Dendritic cell treated with granulocyte-macrophage colony-stimulating factor and Interleukin-4, amounts not matched to agents 40 ng/mL and 50 ng/mL, for 4 days (primary cell): ENCODE data around the gene TSHR.
A peak's percentile ranks its signal among the peaks of the same experiment; 100 is the strongest.

Experiments used
- H3K27ac Mint-ChIP-seq: one replicate; pipeline ENCODE4 v1.8.0; 2022; ENCODE audit warnings: mild to moderate bottlenecking, mixed read lengths
- H3K27me3 Mint-ChIP-seq: one replicate; pipeline ENCODE4 v1.8.0; 2022; ENCODE audit warnings: mild to moderate bottlenecking, mixed read lengths
- H3K36me3 Mint-ChIP-seq: one replicate; pipeline ENCODE4 v1.8.0; 2022; ENCODE audit warnings: low read depth, mixed read lengths
- H3K4me1 Mint-ChIP-seq: one replicate; pipeline ENCODE4 v1.8.0; 2022; ENCODE audit warnings: low read depth, mixed read lengths
- H3K4me3 Mint-ChIP-seq: one replicate; pipeline ENCODE4 v1.8.0; 2022; ENCODE audit warnings: mild to moderate bottlenecking, moderate library complexity, mixed read lengths
- H3K9me3 Mint-ChIP-seq: one replicate; pipeline ENCODE4 v1.8.0; 2022; ENCODE audit warnings: mixed read lengths
- intact Hi-C: fragments of 100-400 bp; cut with micrococcal nuclease; formaldehyde crosslinking; loops from one replicate; pipeline ENCODE4 v1.15.0; 2022

The TSHR gene

GRCh38 chr14:81161749-81162148 is 206.3 kb downstream of the TSHR start:
- intact Hi-C loops: no loop called here
- no peaks in the 10 kb centered on the region for H3K27me3 Mint-ChIP-seq
- no peak overlapping the region for H3K4me3 Mint-ChIP-seq
- H3K27ac Mint-ChIP-seq: no peak overlapping the region
- H3K36me3 Mint-ChIP-seq: no peaks in the 10 kb centered on the region
- H3K4me1 Mint-ChIP-seq: peaks cover 17% of the 10 kb centered on the region
- peaks cover 8% of the 10 kb centered on the region for H3K9me3 Mint-ChIP-seq

DNA sequence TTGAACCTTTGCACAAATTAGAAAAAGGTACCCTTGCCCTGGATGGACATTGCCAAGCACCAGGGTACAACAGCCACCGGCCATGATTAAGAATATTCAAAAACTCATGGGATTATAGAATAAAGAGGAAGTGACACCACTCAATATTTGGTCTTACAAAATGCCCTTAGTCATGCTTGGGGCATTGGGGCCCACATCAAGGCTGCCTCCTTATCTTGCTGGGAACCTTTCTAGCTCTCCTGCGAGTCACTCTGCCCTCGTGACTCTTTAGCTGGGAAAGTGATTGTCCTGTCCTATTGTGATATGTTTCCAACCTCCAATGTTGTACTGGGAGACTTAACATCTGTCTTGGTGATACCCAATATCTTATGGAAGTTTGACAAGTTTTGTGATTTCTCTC is 207.5 kb downstream of the TSHR start:
- Mint-ChIP-seq H3K4me3 (no peak overlapping the region), H3K9me3 (peaks cover 8% of the 10 kb centered on the region), H3K27me3 (no peaks in the 10 kb centered on the region), H3K4me1 (peaks cover 12% of the 10 kb centered on the region), H3K36me3 (no peaks in the 10 kb centered on the region), H3K27ac (no peak overlapping the region)
- intact Hi-C loops: no loop called here

- Mint-ChIP-seq H3K4me1 (peaks cover 23% of the 10 kb centered on the region), H3K27me3 (no peaks in the 10 kb centered on the region), H3K9me3 (peaks cover 8% of the 10 kb centered on the region), H3K36me3 (no peaks in the 10 kb centered on the region), H3K27ac (no peak overlapping the region), H3K4me3 (no peak overlapping the region)
- intact Hi-C loops: no loop called here
These were observed 208.8 kb downstream of the TSHR start for GRCh38 chr14:81164167-81164774.

DNA sequence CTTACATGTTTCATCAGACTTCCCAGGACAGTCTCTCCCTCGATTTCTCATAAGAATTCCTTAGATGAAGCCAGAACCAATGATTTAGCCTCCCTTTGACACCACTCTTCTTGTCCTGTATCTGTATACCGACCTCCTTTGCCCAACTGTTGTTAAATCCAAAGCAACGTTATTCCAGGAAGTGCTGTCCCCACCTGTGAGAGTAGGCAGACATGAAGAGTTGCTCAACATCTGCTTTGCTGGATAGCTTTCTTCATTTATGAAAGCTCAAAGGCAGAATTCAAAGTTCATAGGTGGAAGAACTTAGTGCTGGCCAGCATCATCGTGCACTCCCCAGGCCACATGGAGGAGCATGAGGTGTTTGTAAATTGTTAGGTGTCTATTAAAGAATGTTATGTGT is 209.8 kb downstream of the TSHR start:
- Mint-ChIP-seq H3K27ac (no peak overlapping the region), H3K36me3 (no peaks in the 10 kb centered on the region), H3K27me3 (no peaks in the 10 kb centered on the region), H3K9me3 (no peaks in the 10 kb centered on the region), H3K4me3 (no peak overlapping the region), H3K4me1 (peaks cover 32% of the 10 kb centered on the region)
- intact Hi-C loops: no loop called here

DNA sequence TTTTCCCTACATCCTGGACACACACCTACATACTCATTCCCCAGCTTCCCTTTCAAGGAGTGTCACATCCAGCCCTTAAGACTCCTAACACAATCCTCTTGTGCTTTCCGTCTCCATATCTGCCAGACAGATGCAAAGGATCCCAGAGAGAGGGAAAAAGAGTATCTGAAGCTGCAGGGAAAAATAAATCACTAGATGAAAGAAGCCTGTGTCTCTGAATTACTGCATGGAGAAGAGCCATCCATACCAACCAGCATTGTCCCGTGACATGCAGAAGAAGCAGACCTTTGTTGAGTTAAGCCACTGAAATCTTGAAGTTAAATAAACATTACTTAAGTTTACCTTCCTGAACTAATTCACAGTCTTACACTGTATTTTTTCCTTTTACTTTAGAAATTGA is 210.7 kb downstream of the TSHR start:
- H3K27me3 Mint-ChIP-seq: no peaks in the 10 kb centered on the region
- no peak overlapping the region for H3K4me3 Mint-ChIP-seq
- intact Hi-C loops: no loop called here
- no peak overlapping the region for H3K27ac Mint-ChIP-seq
- H3K4me1 Mint-ChIP-seq: peaks cover 42% of the 10 kb centered on the region
- no peaks in the 10 kb centered on the region for H3K9me3 Mint-ChIP-seq
- no peaks in the 10 kb centered on the region for H3K36me3 Mint-ChIP-seq

- Mint-ChIP-seq H3K36me3 (peaks cover 2% of the 10 kb centered on the region), H3K27ac (peak overlapping the region; percentile 99), H3K9me3 (no peaks in the 10 kb centered on the region), H3K4me1 (peaks cover 62% of the 10 kb centered on the region), H3K27me3 (no peaks in the 10 kb centered on the region), H3K4me3 (peak overlapping the region; percentile 83)
- intact Hi-C loops: no loop called here
These were observed 213.8 kb downstream of the TSHR start for GRCh38 chr14:81169267-81169666.

DNA sequence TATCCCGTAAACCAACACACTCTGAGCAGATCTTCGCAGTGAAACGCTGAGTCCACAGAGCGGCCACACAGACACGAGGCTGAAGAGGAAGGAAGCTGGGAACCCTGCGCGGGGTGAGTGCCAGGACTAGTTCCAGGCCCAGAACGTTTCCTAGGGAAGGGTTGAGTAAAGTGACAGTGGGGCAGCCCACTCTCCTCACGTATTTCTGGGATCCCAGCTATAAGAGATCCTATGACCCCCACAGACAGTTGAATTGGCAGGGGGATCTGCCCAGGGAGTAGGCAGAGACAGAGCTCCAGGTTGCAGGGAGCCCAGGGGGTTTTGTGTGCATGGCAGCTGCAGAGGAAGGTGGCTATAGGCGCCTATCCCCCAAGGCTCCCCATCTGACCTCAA is 214.3 kb downstream of the TSHR start:
- intact Hi-C loops: loop anchor here (1.0 to 2.0 kb wide), 3 partner anchors 51 to 215 kb away; partner anchors contain the start of genes GTF2A1 and TSHR
- Mint-ChIP-seq H3K27me3 (no peaks in the 10 kb centered on the region), H3K4me3 (peak overlapping the region; percentile 83), H3K27ac (peak overlapping the region; percentile 99), H3K4me1 (peaks cover 61% of the 10 kb centered on the region), H3K9me3 (no peaks in the 10 kb centered on the region), H3K36me3 (peaks cover 6% of the 10 kb centered on the region)

- no peaks in the 10 kb centered on the region for H3K9me3 Mint-ChIP-seq
- no peaks in the 10 kb centered on the region for H3K27me3 Mint-ChIP-seq
- peaks cover 10% of the 10 kb centered on the region for H3K36me3 Mint-ChIP-seq
- intact Hi-C loops: loop anchor here (1.0 to 2.0 kb wide), 3 partner anchors 51 to 215 kb away; partner anchors contain the start of genes GTF2A1 and TSHR
- H3K4me3 Mint-ChIP-seq: peak overlapping the region; percentile 83
- peak overlapping the region; percentile 99 for H3K27ac Mint-ChIP-seq
- peaks cover 61% of the 10 kb centered on the region for H3K4me1 Mint-ChIP-seq
These were observed 214.8 kb downstream of the TSHR start for GRCh38 chr14:81170104-81170828.

DNA sequence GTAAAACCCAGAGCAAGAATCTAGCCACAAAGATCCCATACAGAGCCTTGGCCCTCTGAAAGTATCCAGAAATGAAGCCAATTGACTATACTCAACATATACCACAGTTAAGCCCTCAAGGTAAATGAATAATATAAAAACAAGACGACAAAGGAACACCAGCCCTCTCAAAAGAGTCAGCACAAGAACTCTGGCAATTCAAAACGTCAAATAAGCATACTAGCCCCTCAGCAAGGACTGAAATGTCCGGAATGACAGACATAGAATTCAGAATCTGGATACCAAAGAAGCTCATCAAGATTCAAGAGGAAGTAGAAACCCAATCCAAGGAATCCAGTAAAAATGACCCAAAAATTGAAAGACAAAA is 215.4 kb downstream of the TSHR start:
- no peaks in the 10 kb centered on the region for H3K9me3 Mint-ChIP-seq
- intact Hi-C loops: loop anchor here (1.0 to 2.0 kb wide), 3 partner anchors 50 to 216 kb away; partner anchors contain the start of genes GTF2A1 and TSHR
- H3K27ac Mint-ChIP-seq: peak overlapping the region; percentile 99
- H3K27me3 Mint-ChIP-seq: no peaks in the 10 kb centered on the region
- H3K4me1 Mint-ChIP-seq: peaks cover 61% of the 10 kb centered on the region
- peak overlapping the region; percentile 83 for H3K4me3 Mint-ChIP-seq
- peaks cover 10% of the 10 kb centered on the region for H3K36me3 Mint-ChIP-seq

DNA sequence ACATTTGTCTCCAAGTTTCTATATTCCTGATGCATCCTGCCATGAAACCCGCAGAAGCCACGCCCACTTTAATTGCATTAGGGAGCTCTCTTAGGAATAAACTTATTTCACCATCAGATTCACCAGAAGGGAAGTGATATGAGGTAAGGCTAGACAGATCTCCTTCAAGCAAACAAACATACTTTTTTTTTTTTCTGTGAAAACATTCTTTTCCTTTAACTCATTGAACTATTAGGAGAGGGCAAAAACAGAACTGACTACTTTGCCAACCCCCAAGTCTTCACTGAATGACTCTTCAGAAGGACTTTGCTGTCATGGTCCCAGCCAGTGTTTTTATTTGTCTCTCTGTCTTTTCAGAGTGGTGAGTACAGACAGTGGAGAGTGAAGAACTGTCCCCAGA is 216.9 kb downstream of the TSHR start:
- Mint-ChIP-seq H3K27me3 (no peaks in the 10 kb centered on the region), H3K9me3 (no peaks in the 10 kb centered on the region), H3K4me3 (no peak overlapping the region), H3K27ac (peak overlapping the region; percentile 71), H3K4me1 (peaks cover 72% of the 10 kb centered on the region), H3K36me3 (peaks cover 10% of the 10 kb centered on the region)
- intact Hi-C loops: no loop called here

GRCh38 chr14:81172881-81173280 is 217.5 kb downstream of the TSHR start:
- no peak overlapping the region for H3K4me3 Mint-ChIP-seq
- H3K27me3 Mint-ChIP-seq: no peaks in the 10 kb centered on the region
- no peaks in the 10 kb centered on the region for H3K9me3 Mint-ChIP-seq
- peak overlapping the region; percentile 71 for H3K27ac Mint-ChIP-seq
- H3K4me1 Mint-ChIP-seq: peaks cover 72% of the 10 kb centered on the region
- H3K36me3 Mint-ChIP-seq: peaks cover 10% of the 10 kb centered on the region
- intact Hi-C loops: no loop called here

DNA sequence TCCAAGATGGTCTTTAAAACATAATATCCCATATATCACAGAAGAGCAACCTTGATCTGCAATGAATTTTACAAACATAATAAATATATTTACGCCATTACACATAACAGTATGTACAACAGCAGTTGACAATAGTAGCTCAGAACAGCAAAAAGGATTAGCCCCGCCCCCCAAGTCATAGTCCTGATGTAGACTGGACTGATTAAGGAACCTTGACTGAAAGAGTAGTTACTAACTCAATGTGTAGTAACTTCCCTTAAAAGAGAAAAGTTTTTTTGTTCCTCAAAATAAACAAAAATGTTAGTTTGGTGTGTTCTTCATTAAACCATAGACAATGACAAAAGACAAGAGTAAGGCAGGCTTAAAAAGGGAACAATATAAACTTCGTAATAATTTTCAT is 220.8 kb downstream of the TSHR start:
- no peaks in the 10 kb centered on the region for H3K9me3 Mint-ChIP-seq
- intact Hi-C loops: no loop called here
- H3K4me1 Mint-ChIP-seq: peaks cover 51% of the 10 kb centered on the region
- H3K27ac Mint-ChIP-seq: peak overlapping the region; percentile 94
- peak overlapping the region; percentile 61 for H3K4me3 Mint-ChIP-seq
- no peaks in the 10 kb centered on the region for H3K27me3 Mint-ChIP-seq
- H3K36me3 Mint-ChIP-seq: peaks cover 21% of the 10 kb centered on the region

DNA sequence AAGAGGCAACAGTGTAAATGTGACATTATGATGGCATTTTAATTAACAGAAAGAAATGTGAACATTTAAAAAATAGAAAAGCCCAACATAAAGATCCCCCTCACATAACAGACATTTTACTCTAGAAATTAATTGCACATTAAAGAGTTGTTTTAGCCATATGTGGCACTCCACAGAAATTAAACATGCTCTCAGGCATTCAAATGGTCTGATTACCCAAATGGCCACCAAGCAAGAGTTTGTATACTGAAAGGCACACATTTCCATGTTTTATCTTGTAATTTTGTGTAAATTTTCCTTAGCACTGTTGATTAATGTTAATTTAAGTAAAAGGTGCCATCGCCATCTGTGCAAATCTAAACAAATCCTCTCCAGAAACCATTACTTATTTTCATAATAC is 221.8 kb downstream of the TSHR start:
- no peaks in the 10 kb centered on the region for H3K27me3 Mint-ChIP-seq
- peak overlapping the region; percentile 94 for H3K27ac Mint-ChIP-seq
- no peaks in the 10 kb centered on the region for H3K9me3 Mint-ChIP-seq
- peaks cover 48% of the 10 kb centered on the region for H3K4me1 Mint-ChIP-seq
- H3K36me3 Mint-ChIP-seq: peaks cover 31% of the 10 kb centered on the region
- H3K4me3 Mint-ChIP-seq: no peak overlapping the region
- intact Hi-C loops: no loop called here

GRCh38 chr14:81178063-81178462 is 222.6 kb downstream of the TSHR start:
- peaks cover 39% of the 10 kb centered on the region for H3K36me3 Mint-ChIP-seq
- no peaks in the 10 kb centered on the region for H3K27me3 Mint-ChIP-seq
- H3K4me1 Mint-ChIP-seq: peaks cover 47% of the 10 kb centered on the region
- H3K9me3 Mint-ChIP-seq: no peaks in the 10 kb centered on the region
- H3K27ac Mint-ChIP-seq: peak overlapping the region; percentile 94
- intact Hi-C loops: no loop called here
- no peak overlapping the region for H3K4me3 Mint-ChIP-seq
